ENCODE results near the gene VAMP3.
A peak's percentile ranks its signal among the peaks of the same experiment; 100 is the strongest.

Gene VAMP3

GRCh38 chr1:7795406-7795805, 24.3 kb downstream of the VAMP3 start:
- DNase-seq (ENCODE audit: extremely low read depth, insufficient read length) = no peak
- no peaks in the 10 kb centered on the region for H3K36me3 ChIP-seq (ENCODE audit: control insufficient read depth, insufficient read depth, low read length)
- no peak overlapping the region for H3K4me3 ChIP-seq (replicated peaks; ENCODE audit: low read depth, low read length)
- TF ChIP-seq CTCF (IDR thresholded peaks at IDR 0.05; ENCODE audit: insufficient read depth, low read length, poor library complexity, severe bottlenecking) = no peak
- H3K27me3 ChIP-seq (replicated peaks; ENCODE audit: control insufficient read depth, insufficient read depth, low read length) = no peaks in the 10 kb centered on the region

- no peak overlapping the region for H3K4me3 ChIP-seq (replicated peaks; ENCODE audit: low read depth, low read length)
- no peak for DNase-seq (ENCODE audit: extremely low read depth, insufficient read length)
- no peaks in the 10 kb centered on the region for H3K36me3 ChIP-seq (ENCODE audit: control insufficient read depth, insufficient read depth, low read length)
- H3K27me3 ChIP-seq (replicated peaks; ENCODE audit: control insufficient read depth, insufficient read depth, low read length) = no peaks in the 10 kb centered on the region
- no peak for TF ChIP-seq CTCF (IDR thresholded peaks at IDR 0.05; ENCODE audit: insufficient read depth, low read length, poor library complexity, severe bottlenecking)
Measured at GRCh38 chr1:7805460-7805859, 34.4 kb downstream of the VAMP3 start.

- Histone ChIP-seq H3K27me3 (replicated peaks; ENCODE audit: control insufficient read depth, insufficient read depth, low read length) (no peaks in the 10 kb centered on the region), H3K36me3 (ENCODE audit: control insufficient read depth, insufficient read depth, low read length) (no peaks in the 10 kb centered on the region), H3K4me3 (replicated peaks; ENCODE audit: low read depth, low read length) (no peak overlapping the region)
- DNase-seq (ENCODE audit: extremely low read depth, insufficient read length) = no peak
- peak; percentile 39 for TF ChIP-seq CTCF (IDR thresholded peaks at IDR 0.05; ENCODE audit: insufficient read depth, low read length, poor library complexity, severe bottlenecking)
Measured at GRCh38 chr1:7808253-7808844, 37.3 kb downstream of the VAMP3 start.

GRCh38 chr1:7809742-7810141, 38.6 kb downstream of the VAMP3 start:
- TF ChIP-seq CTCF (IDR thresholded peaks at IDR 0.05; ENCODE audit: insufficient read depth, low read length, poor library complexity, severe bottlenecking) = no peak
- no peak for DNase-seq (ENCODE audit: extremely low read depth, insufficient read length)
- no peaks in the 10 kb centered on the region for H3K36me3 ChIP-seq (ENCODE audit: control insufficient read depth, insufficient read depth, low read length)
- H3K27me3 ChIP-seq (replicated peaks; ENCODE audit: control insufficient read depth, insufficient read depth, low read length) = no peaks in the 10 kb centered on the region
- H3K4me3 ChIP-seq (replicated peaks; ENCODE audit: low read depth, low read length) = no peak overlapping the region

- TF ChIP-seq CTCF (IDR thresholded peaks at IDR 0.05; ENCODE audit: insufficient read depth, low read length, poor library complexity, severe bottlenecking) = no peak
- Histone ChIP-seq H3K27me3 (replicated peaks; ENCODE audit: control insufficient read depth, insufficient read depth, low read length) (no peaks in the 10 kb centered on the region), H3K4me3 (replicated peaks; ENCODE audit: low read depth, low read length) (no peak overlapping the region), H3K36me3 (ENCODE audit: control insufficient read depth, insufficient read depth, low read length) (no peaks in the 10 kb centered on the region)
- DNase-seq (ENCODE audit: extremely low read depth, insufficient read length) = no peak
Measured at GRCh38 chr1:7810395-7810794, 39.3 kb downstream of the VAMP3 start.

- no peak for TF ChIP-seq CTCF (IDR thresholded peaks at IDR 0.05; ENCODE audit: insufficient read depth, low read length, poor library complexity, severe bottlenecking)
Measured at GRCh38 chr1:7811476-7811875, 40.4 kb downstream of the VAMP3 start.

More at GRCh38 chr1:7811476-7811875, 40.4 kb downstream of the VAMP3 start:
- no peak for DNase-seq (ENCODE audit: extremely low read depth, insufficient read length)
- Histone ChIP-seq H3K27me3 (replicated peaks; ENCODE audit: control insufficient read depth, insufficient read depth, low read length) (no peaks in the 10 kb centered on the region), H3K4me3 (replicated peaks; ENCODE audit: low read depth, low read length) (no peak overlapping the region), H3K36me3 (ENCODE audit: control insufficient read depth, insufficient read depth, low read length) (no peaks in the 10 kb centered on the region)
